Measurements from ENCODE around the gene EFHD1. TPM values are rescaled to one million over a fixed set of nuclear protein-coding genes. Genes with fewer than 3 reads are reported as not detected.
"Not testable (repeated sequence)": the region's sequence is repeated elsewhere in the genome, so short reads cannot be mapped to it uniquely, and the experiment has no call there.

The EFHD1 gene
- total and polyA plus RNA-seq, 2 donors (not counting 1 experiment from before 2014, with no cell fraction given), result not detected

DNA sequence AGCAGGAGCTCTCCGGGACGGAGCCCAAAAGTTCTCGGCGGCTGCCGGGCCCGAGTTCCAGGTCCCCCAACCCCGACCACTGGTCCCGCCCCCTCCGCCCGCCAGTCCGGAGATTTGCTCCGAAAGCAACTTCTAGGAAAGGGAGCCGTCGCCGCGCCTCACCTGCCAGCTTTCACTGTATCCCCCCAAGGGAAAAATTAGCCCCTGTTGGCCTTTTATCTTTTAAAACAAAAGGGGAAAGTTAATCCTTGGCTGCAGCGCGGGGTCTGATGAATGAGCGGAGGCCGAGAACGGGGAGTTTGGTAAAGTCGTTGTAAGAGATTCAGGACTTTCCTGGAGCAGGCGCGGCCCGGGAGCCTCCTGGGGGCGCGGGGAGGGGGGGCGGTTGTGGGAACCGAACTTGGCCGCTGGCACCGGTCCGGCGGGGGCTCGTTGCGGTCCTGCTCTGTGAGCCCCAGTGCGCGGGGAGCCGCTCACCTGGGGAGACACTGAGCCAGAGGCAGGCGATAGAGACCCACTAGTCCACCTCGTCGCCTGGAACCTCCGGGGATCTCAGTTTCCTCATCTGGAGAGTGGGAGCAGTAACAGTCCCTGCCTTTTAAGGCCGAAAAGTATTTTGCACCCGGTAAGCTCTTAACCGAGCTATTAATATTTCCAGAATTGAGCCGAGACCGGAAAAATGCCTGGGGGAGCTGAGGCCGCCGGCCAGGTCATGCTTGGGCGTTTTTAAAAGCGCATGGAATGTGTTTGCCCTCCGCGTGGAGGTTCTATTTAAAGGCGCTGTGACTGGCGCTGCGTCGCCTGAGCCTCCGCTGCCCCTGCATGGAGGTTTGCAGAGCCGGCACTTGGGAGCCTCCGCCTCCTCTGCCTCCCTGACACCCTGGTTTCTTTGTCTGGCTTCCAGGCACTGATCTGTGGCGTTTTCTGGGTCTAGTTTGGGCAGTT lies 1.1 kb downstream of the EFHD1 start:
- ChIA-PET POLR2A (no interaction called here), CTCF (interaction anchor here (1.4 kb wide), 1 partner anchor 23 kb away, joined by 4 read pairs; no protein-coding TSS in a partner anchor)
- Histone ChIP-seq H3K36me3 (replicated peaks in 1 of 2; ENCODE audit: control extremely low read depth in 1 of 2, control insufficient read depth in 1 of 2, extremely low read depth in 1 of 2, insufficient read depth in 2 of 2, low read length in 1 of 2) (no peaks in the 10 kb centered on the region), H4K20me1 (ENCODE audit: control insufficient read depth, insufficient read depth, low read length, poor library complexity, severe bottlenecking) (no peaks in the 10 kb centered on the region), H3K27ac (ENCODE audit: low read length in 2 of 2) (no peak overlapping the region), H3K9me3 (ENCODE audit: control extremely low read depth in 1 of 3, control insufficient read depth in 2 of 3, insufficient read depth in 1 of 3, low read length in 2 of 3) (peaks cover 0 to 9% (median 0%) of the 10 kb centered on the region in 3 donors), H3K4me3 (ENCODE audit: control extremely low read depth in 1 of 5, extremely low read depth in 1 of 5, insufficient read depth in 1 of 5, low read depth in 2 of 5, low read length in 4 of 5) (peak overlapping the region in 3 of 5 experiments; percentile 50 to 64 (median 55)), H3K4me2 (replicated peaks; ENCODE audit: low read depth, low read length, poor library complexity, severe bottlenecking) (peak overlapping the region; percentile 94), H3K27me3 (replicated peaks in 1 of 4; ENCODE audit: control extremely low read depth in 1 of 4, control insufficient read depth in 3 of 4, insufficient read depth in 4 of 4, low read length in 3 of 4) (peaks cover 0 to 47% (median 20%) of the 10 kb centered on the region in 4 experiments), H3K79me2 (ENCODE audit: control insufficient read depth, insufficient read depth, low read length) (no peaks in the 10 kb centered on the region), H3K9ac (ENCODE audit: low read length) (peak overlapping the region; percentile 65), H3K4me1 (ENCODE audit: control insufficient read depth in 2 of 2, insufficient read depth in 2 of 2, low read length in 2 of 2) (peaks cover 20 to 25% of the 10 kb centered on the region in 2 donors), H2AFZ (ENCODE audit: insufficient read depth, low read depth, low read length, poor library complexity, severe bottlenecking) (peak overlapping the region; percentile 66)
- Mint-ChIP-seq H3K4me1 (peaks cover 5% of the 10 kb centered on the region), H3K9me3 (ENCODE audit: insufficient read depth) (no peaks in the 10 kb centered on the region), H3K27me3 (peaks cover 50% of the 10 kb centered on the region), H3K4me3 (peak overlapping the region; percentile 47), H3K27ac (no peak overlapping the region)
- no peak for ATAC-seq (ENCODE audit: low read depth)
- peak; percentile 15 for DNase-seq
- TF ChIP-seq, protein P1, sequence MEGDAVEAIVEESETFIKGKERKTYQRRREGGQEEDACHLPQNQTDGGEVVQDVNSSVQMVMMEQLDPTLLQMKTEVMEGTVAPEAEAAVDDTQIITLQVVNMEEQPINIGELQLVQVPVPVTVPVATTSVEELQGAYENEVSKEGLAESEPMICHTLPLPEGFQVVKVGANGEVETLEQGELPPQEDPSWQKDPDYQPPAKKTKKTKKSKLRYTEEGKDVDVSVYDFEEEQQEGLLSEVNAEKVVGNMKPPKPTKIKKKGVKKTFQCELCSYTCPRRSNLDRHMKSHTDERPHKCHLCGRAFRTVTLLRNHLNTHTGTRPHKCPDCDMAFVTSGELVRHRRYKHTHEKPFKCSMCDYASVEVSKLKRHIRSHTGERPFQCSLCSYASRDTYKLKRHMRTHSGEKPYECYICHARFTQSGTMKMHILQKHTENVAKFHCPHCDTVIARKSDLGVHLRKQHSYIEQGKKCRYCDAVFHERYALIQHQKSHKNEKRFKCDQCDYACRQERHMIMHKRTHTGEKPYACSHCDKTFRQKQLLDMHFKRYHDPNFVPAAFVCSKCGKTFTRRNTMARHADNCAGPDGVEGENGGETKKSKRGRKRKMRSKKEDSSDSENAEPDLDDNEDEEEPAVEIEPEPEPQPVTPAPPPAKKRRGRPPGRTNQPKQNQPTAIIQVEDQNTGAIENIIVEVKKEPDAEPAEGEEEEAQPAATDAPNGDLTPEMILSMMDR (IDR thresholded peaks at IDR 0.05), result no peak
- TF ChIP-seq EZH2 (IDR thresholded peaks at IDR 0.05; ENCODE audit: borderline replicate concordance, insufficient read depth, low read depth, low read length, poor library complexity, severe bottlenecking), result no peak
- intact Hi-C loops (cut with micrococcal nuclease), result no loop called here
- WGBS (ENCODE audit: insufficient coverage), result 20% methylated on average over 50 of the region's 61 CpGs

DNA sequence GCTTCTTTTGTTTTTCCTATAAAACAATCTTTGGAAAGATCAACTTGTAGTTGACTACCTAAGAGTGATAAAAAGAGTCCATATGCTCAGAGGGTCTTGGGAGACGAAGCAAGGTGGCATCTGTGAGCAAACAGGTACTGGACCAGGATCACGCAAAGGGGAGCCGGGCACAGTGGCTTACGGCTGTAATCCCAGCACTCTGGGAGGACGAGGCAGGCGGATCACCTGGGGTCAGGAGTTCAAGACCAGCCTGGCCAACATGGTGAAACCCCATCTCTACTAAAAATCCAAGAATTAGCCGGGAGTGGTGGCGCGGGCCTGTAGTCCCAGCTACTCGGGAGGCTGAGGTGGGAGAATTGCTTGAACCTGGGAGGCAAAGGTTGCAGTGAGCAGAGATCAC lies 2.0 kb downstream of the EFHD1 start:
- H4K20me1 ChIP-seq (ENCODE audit: control insufficient read depth, insufficient read depth, low read length, poor library complexity, severe bottlenecking); H3K9me3 Mint-ChIP-seq (ENCODE audit: insufficient read depth); H3K4me3 ChIP-seq (ENCODE audit: control extremely low read depth in 1 of 5, extremely low read depth in 1 of 5, insufficient read depth in 1 of 5, low read depth in 2 of 5, low read length in 4 of 5); CTCF ChIA-PET; POLR2A ChIA-PET; H3K4me1 Mint-ChIP-seq; ATAC-seq (ENCODE audit: low read depth); H3K4me2 ChIP-seq (replicated peaks; ENCODE audit: low read depth, low read length, poor library complexity, severe bottlenecking); H3K9me3 ChIP-seq (ENCODE audit: control extremely low read depth in 1 of 3, control insufficient read depth in 2 of 3, insufficient read depth in 1 of 3, low read length in 2 of 3); H3K27ac ChIP-seq (ENCODE audit: low read length in 2 of 2); H3K27ac Mint-ChIP-seq; H2AFZ ChIP-seq (ENCODE audit: insufficient read depth, low read depth, low read length, poor library complexity, severe bottlenecking); H3K79me2 ChIP-seq (ENCODE audit: control insufficient read depth, insufficient read depth, low read length); intact Hi-C loops (cut with micrococcal nuclease); H3K9ac ChIP-seq (ENCODE audit: low read length); H3K36me3 ChIP-seq (replicated peaks in 1 of 2; ENCODE audit: control extremely low read depth in 1 of 2, control insufficient read depth in 1 of 2, extremely low read depth in 1 of 2, insufficient read depth in 2 of 2, low read length in 1 of 2); DNase-seq: not testable (repeated sequence)
- Histone ChIP-seq H3K4me1 (ENCODE audit: control insufficient read depth in 2 of 2, insufficient read depth in 2 of 2, low read length in 2 of 2) (peaks cover 20 to 25% of the 10 kb centered on the region in 2 donors), H3K27me3 (replicated peaks in 1 of 4; ENCODE audit: control extremely low read depth in 1 of 4, control insufficient read depth in 3 of 4, insufficient read depth in 4 of 4, low read length in 3 of 4) (peaks cover 0 to 48% (median 20%) of the 10 kb centered on the region in 4 experiments)
- WGBS (ENCODE audit: insufficient coverage), result 91% methylated on average over 6 of the region's 10 CpGs
- Mint-ChIP-seq H3K4me3 (peak overlapping the region; percentile 20), H3K27me3 (peaks cover 55% of the 10 kb centered on the region)
